Measurements from ENCODE around the gene MMAB.

Gene MMAB

DNA sequence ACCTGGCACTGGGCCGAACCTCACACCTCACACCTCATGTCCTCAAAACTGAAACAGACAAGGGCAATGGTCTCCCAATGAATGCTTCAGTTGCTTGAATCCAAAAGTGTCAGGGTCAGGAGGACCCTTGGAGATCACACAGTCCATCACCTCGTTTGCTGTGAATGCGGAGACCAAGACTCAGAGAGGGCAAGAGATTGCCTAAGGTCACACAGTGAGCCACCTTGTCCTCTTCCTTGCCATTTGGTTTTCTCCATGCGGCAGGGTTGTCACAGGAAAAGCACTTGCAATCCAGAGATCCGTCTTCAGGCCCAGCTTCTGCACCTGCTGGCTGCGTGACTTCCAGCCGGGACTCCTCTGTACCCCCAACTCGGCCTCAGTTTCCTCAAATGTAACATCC, 28.3 kb upstream of the MMAB start:
- Histone ChIP-seq H3K27ac (ENCODE audit: low read length) (no peak overlapping the region), H3K4me3 (ENCODE audit: low read length) (no peak overlapping the region), H3K27me3 (ENCODE audit: low read depth, low read length) (no peaks in the 10 kb centered on the region), H4K20me1 (ENCODE audit: insufficient read depth, low read length) (peaks cover 3% of the 10 kb centered on the region; the same call in 1 of the 2 replicates), H3K79me2 (ENCODE audit: low read length) (no peaks in the 10 kb centered on the region), H3K9me3 (ENCODE audit: insufficient read depth, low read length) (no peaks in the 10 kb centered on the region), H2AFZ (ENCODE audit: low read depth, low read length) (no peak overlapping the region), H3K4me1 (ENCODE audit: low read length) (peaks cover 17% of the 10 kb centered on the region), H3K9ac (ENCODE audit: low read length) (no peak overlapping the region), H3K36me3 (replicated peaks; ENCODE audit: low read depth, low read length) (no peaks in the 10 kb centered on the region), H3K4me2 (ENCODE audit: low read length) (no peak overlapping the region)
- TF ChIP-seq, protein P1, sequence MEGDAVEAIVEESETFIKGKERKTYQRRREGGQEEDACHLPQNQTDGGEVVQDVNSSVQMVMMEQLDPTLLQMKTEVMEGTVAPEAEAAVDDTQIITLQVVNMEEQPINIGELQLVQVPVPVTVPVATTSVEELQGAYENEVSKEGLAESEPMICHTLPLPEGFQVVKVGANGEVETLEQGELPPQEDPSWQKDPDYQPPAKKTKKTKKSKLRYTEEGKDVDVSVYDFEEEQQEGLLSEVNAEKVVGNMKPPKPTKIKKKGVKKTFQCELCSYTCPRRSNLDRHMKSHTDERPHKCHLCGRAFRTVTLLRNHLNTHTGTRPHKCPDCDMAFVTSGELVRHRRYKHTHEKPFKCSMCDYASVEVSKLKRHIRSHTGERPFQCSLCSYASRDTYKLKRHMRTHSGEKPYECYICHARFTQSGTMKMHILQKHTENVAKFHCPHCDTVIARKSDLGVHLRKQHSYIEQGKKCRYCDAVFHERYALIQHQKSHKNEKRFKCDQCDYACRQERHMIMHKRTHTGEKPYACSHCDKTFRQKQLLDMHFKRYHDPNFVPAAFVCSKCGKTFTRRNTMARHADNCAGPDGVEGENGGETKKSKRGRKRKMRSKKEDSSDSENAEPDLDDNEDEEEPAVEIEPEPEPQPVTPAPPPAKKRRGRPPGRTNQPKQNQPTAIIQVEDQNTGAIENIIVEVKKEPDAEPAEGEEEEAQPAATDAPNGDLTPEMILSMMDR (IDR thresholded peaks at IDR 0.05; ENCODE audit: low read depth, low read length) = no peak
- TF ChIP-seq EZH2phosphoT487 (IDR thresholded peaks at IDR 0.05; ENCODE audit: low read depth) = no peak

DNA sequence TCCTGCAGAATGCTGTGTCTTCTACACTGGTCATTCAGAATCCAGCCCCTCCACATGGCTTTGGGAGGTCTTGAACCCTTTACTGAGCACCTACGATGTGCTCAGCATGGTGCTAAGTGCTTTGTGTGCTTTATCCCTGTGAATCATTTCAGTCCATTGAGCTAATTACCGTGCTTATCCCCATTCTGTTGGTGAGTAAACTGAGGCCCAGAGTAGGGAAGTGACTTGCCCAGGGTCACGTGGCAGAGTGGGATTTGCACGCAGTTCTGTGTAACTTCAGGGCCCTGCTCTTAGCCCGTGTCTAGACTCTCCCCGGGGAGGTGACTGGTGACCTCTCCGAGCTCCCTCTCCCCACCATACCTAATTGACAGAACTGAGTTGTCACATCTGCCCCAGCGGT, 27.7 kb upstream of the MMAB start:
- Histone ChIP-seq H4K20me1 (ENCODE audit: insufficient read depth, low read length) (peaks cover 3% of the 10 kb centered on the region; the same call in 1 of the 2 replicates), H3K4me1 (ENCODE audit: low read length) (peaks cover 22% of the 10 kb centered on the region), H3K27ac (ENCODE audit: low read length) (no peak overlapping the region), H3K4me3 (ENCODE audit: low read length) (no peak overlapping the region), H3K79me2 (ENCODE audit: low read length) (no peaks in the 10 kb centered on the region), H3K36me3 (replicated peaks; ENCODE audit: low read depth, low read length) (peaks cover 2% of the 10 kb centered on the region), H3K9ac (ENCODE audit: low read length) (no peak overlapping the region), H3K4me2 (ENCODE audit: low read length) (no peak overlapping the region), H2AFZ (ENCODE audit: low read depth, low read length) (no peak overlapping the region), H3K27me3 (ENCODE audit: low read depth, low read length) (no peaks in the 10 kb centered on the region), H3K9me3 (ENCODE audit: insufficient read depth, low read length) (no peaks in the 10 kb centered on the region)
- TF ChIP-seq, protein P1 (IDR thresholded peaks at IDR 0.05; ENCODE audit: low read depth, low read length) = no peak
- no peak for TF ChIP-seq EZH2phosphoT487 (IDR thresholded peaks at IDR 0.05; ENCODE audit: low read depth)

DNA sequence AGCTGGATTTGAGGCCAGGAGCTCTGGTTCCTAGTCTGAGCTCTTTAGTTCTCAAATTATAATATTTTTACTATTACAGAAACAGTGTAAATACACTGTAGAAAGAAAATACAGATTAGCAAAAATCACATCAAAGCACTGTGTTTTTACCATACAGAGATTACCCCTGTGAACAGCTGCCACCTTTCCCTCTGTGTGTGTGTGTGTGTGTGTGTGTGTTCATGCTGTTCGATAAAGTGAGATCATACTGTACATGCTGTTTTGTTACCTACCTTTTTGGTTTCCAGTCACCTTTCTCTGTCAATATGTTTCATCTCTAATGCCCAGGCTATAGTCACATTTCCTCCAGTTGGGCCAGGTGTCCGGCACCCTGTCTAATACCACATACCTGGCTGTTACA, 27.2 kb upstream of the MMAB start:
- Histone ChIP-seq H3K9ac (ENCODE audit: low read length) (no peak overlapping the region), H2AFZ (ENCODE audit: low read depth, low read length) (no peak overlapping the region), H3K4me3 (ENCODE audit: low read length) (no peak overlapping the region), H3K4me1 (ENCODE audit: low read length) (peaks cover 27% of the 10 kb centered on the region), H3K36me3 (replicated peaks; ENCODE audit: low read depth, low read length) (peaks cover 6% of the 10 kb centered on the region), H3K9me3 (ENCODE audit: insufficient read depth, low read length) (no peaks in the 10 kb centered on the region), H3K4me2 (ENCODE audit: low read length) (no peak overlapping the region), H3K27ac (ENCODE audit: low read length) (no peak overlapping the region), H3K79me2 (ENCODE audit: low read length) (no peaks in the 10 kb centered on the region), H3K27me3 (ENCODE audit: low read depth, low read length) (no peaks in the 10 kb centered on the region), H4K20me1 (ENCODE audit: insufficient read depth, low read length) (peaks cover 3% of the 10 kb centered on the region; the same call in 1 of the 2 replicates)
- TF ChIP-seq EZH2phosphoT487 (IDR thresholded peaks at IDR 0.05; ENCODE audit: low read depth) = no peak
- TF ChIP-seq, protein P1 (IDR thresholded peaks at IDR 0.05; ENCODE audit: low read depth, low read length) = no peak

DNA sequence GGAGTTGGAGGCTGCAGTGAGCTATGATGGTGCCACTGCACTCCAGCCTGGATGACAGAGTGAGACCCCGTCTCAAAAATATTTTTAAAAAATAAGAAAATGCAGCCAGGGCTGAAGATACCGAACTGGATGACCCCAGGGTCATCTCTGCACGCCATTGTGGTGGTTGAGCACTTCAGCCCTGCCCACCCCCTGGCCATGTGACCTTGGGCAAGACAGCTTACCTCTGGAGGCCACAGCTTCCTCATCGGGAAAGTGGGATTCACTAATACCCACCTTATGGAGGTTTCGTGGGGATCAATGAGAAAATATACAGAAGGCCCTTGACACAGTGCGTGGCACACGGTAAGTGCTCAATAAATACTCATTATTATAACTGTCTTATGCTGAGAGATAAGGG, 25.8 kb upstream of the MMAB start:
- Histone ChIP-seq H2AFZ (ENCODE audit: low read depth, low read length) (no peak overlapping the region), H3K4me1 (ENCODE audit: low read length) (peaks cover 38% of the 10 kb centered on the region), H3K27me3 (ENCODE audit: low read depth, low read length) (no peaks in the 10 kb centered on the region), H3K27ac (ENCODE audit: low read length) (no peak overlapping the region), H4K20me1 (ENCODE audit: insufficient read depth, low read length) (peaks cover 3% of the 10 kb centered on the region; the same call in 1 of the 2 replicates), H3K79me2 (ENCODE audit: low read length) (no peaks in the 10 kb centered on the region), H3K9me3 (ENCODE audit: insufficient read depth, low read length) (no peaks in the 10 kb centered on the region), H3K36me3 (replicated peaks; ENCODE audit: low read depth, low read length) (peaks cover 9% of the 10 kb centered on the region), H3K4me3 (ENCODE audit: low read length) (no peak overlapping the region), H3K9ac (ENCODE audit: low read length) (no peak overlapping the region), H3K4me2 (ENCODE audit: low read length) (no peak overlapping the region)
- TF ChIP-seq, protein P1 (IDR thresholded peaks at IDR 0.05; ENCODE audit: low read depth, low read length) = no peak
- no peak for TF ChIP-seq EZH2phosphoT487 (IDR thresholded peaks at IDR 0.05; ENCODE audit: low read depth)

Data from OCI-LY3 (cell line).